NCI-H748 (cell line): ENCODE measurements around the gene PPIG.
"Not testable (repeated sequence)": the region's sequence is repeated elsewhere in the genome, so short reads cannot be mapped to it uniquely, and the experiment has no call there.

Experiments used
- DNase-seq: peaks from one replicate; lab custom pipeline; 2025; ENCODE audit not compliant: unreplicated experiment; lab: John Stamatoyannopoulos, UW

The PPIG gene

DNA sequence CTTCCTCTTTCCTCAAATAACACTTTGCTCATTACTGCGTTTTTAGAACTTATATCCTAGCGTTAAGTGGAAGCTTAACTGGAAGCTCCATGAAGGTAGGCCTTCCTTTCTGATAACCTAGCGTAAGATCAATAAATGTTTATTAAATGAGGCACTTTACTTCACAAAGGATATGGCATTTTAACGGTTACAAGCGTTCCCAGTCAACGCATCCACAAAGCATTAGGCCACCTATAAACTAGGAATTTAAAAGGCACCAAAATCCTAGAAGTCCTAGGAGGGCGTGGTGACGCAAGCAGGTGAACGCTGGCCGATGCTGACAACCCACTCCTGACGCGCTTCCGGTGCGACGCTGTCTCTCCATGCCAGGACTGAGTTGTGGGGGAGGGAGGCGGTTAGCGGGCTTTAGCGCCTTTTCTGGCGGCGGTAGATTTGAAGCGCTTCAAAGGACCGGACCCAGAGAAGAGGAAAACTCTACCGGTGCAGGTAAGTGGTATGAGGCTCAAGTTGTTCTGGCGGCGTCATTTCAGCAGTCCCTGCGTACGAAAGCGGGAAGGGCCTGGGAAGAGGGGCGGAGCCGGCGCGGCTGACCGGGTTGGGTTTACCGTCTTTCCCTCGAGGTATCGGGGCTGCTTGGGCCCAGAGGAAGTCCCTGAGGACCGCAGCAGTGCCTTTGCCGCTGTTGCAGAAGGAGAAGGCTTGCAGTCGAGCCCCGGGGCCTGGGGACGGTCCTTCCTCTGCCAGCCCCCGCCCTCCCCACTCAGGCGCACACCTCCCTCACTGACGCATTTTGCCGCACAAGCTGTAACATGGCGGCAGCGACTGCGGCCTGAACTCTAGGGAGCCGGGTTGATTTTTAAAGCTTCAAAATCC is at the start of gene PPIG:
PPIG (plus strand) TSS at position 347 of the 873 bp plus-strand sequence. CDS start 19,691 bp downstream, outside the sequence.
- peak; percentile 96 for DNase-seq

DNA sequence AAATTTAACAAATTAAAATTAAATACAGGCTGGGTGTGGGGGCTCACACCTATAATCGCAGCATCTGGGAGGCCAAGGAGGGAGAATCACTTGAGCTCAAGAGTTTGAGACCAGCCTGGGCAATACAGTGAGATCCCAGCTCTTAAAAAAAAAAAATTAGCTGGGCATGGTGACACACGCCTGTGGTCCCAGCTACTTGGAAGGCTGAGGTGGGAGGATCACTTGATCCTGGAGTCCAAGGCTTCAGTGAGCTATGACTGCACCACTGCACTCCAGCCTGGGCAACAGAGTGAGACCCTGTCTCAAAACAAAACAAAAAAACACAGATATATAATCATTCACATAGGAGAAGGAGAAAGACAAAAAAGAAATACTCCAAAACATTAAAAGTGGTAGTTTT is 44.7 kb upstream of the PPIG start:
- DNase-seq: not testable (repeated sequence)

DNA sequence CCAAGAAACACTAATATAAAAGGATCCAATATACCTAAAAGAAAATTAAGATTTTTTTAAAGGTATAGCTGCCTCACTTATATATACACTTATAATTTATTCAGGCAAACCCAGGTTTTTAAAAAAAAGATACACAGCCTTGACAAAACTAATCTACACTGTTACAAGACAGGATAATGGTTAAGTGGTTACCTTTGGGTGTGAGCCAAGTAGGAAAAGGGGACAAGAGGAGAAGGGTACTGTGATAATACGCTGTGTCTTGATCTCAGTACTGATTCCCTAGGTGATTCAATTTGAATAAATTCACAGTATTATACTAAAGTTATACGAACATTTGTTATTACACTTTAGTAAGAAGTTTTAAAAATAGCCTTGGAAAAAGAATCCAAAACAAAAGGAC is 44.0 kb upstream of the PPIG start:
- DNase-seq: no peak

DNA sequence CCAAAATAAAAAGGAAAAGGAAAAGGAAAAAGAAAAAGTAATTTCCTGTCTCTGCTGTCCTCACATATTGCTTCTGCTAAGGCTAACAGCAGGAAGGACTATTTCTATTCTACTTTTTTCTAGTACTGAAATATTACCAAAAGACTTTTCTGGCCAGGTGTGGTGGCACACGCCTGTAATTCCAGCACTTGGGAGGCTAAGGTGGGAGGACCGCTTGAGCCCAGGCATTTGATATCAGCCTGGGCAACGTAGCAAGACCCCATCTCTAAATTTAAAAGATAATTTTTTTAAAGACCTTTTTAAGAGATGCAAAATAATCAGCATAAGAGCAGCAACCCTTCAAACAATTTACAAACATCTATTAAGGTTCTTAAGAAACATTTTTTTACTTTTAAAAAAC is 41.7 kb upstream of the PPIG start:
- DNase-seq: no peak

DNA sequence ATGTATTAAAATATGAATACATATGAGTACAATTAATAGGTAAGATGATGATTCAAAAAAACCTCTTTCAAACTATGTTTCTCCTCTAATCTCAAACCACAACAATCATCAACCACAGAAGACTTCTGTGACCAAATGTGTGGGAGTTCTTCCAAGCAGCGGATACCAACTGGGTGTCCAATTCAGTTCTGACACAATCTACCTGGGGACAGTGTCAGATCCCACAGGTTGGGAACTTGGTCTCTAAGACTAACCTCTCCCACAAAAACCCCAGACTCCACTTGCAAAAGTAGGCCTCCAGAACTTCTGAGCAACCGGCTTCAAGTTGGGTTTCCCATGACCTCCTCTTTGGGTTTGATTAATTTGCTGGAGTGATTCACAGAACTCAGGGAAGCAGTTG is 37.4 kb upstream of the PPIG start:
- no peak for DNase-seq

DNA sequence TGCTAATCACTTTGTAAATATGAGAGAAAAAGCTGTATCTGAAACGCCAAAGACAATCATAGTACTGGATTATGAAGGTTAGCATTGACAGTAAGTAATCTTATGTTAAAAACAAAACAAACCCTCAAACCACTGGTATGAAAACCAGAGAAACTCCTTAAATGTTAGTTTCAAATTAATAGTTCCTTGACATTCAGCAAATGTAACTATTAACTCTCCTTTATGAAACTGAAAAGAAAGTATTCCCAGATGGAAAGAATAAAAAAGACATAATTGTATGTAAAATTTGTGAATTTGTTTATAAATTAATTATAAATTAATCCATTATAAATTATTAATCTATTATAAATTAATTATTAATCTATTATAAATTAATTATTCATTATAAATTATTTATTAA is 22.8 kb upstream of the PPIG start:
- DNase-seq: no peak

DNA sequence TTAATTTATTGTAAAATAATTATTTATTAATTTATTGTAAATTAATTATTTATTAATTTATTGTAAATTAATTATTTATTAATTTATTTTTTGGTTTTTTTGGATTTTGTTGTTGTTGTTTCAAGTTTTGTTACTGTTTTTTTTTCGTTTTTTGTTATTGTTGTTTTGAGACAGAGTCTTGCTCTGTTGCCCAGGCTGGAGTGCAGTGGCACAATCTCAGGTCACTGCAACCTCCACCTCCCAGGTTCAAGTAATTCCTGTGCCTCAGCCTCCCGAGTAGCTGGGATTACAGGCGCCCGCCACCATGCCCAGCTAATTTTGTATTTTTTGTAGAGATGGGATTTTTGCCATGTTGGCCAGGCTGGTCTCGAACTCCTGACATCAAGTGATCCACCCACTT is 22.1 kb upstream of the PPIG start:
- not testable (repeated sequence) for DNase-seq

DNA sequence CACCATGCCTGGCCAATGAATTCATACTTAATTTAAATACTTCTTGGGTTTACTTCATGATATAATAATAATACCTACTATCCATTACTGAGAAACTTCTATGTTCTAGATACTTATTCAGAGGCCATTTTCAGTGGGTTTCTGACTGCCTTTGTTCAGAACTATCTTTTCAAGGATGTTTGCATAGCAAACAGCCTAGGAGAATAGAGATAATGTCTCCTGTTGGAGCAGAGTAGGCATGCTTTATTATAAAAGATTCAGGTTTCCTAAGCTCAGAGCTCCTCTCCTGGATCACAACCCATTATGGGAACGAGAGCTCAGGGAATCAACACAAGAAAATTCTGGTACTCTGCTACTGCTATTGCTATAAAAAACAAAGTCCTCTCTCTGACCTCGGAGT is 21.6 kb upstream of the PPIG start:
- peak; percentile 10 for DNase-seq

DNA sequence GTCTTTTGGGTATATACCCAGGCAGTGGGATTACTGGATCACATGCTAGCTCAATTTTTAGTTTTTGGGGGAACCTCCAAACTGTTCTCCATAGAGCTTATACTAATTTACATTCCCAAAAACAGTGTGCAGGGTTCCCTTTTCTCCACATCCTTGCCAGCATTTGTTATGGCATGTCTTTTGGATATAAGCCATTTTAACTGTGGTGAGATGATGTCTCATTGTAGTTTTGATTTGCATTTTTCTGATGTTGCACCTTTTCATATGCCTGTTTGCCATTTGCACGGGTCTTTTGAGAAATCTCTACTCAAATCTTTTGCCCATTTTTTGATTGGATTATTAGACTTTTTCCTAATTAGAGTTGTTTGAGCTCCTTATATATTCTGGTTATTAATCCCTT is 18.5 kb upstream of the PPIG start:
- DNase-seq: no peak

DNA sequence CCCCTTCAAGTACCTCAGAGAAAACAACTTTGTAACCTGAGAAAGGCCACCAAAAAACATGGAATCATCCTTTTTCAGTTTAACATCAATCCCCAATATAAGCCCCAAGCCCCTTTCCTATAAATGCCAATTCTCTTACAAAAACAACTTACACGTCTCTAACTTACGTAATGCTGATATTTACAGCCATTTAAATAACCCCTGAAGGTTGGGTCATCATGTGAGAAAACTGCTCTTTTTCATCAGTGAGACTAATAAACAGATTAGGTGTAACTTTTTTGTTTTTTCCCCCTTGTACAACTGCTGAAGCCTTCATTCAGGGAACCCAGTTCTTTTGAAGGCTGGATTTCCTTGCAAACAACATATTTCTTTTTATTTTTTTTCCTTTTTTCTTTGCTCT is 14.2 kb upstream of the PPIG start:
- DNase-seq: no peak

DNA sequence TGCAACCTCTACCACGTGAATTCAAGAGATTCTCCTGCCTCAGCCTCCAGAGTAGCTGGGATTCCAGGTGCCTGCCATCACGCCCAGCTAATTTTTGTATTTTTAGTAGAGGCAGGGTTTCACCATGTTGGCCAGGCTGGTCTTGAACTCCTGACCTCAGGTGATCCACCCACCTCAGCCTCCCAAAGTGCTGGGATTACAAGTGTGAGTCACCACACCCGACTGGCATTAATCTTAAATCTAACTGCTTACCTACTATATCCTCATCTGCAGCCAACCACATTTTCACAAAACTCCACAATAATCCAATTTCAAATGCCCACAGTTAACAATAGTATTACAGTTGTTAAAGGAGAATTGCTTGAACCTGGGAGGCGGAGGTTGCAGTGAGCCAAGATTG is 13.4 kb upstream of the PPIG start:
- DNase-seq: not testable (repeated sequence)

DNA sequence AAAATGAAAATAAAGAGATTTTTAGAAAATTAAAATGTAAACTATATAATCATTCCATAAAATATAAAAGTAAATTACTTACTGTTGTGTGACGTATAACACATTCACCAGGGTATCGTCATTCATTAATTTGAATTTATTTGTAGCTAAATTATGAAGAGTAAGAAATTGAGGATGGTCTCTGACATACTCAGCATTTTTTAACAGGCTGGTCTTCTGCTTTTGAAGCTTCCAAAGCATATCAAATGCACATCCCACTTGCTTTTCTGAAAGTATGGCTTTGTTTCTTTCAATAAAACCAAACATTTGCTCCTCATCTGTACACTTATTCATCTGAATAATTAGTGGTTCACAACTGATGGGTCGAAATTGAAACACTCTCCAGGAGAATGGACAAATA is 12.6 kb upstream of the PPIG start:
- no peak for DNase-seq

DNA sequence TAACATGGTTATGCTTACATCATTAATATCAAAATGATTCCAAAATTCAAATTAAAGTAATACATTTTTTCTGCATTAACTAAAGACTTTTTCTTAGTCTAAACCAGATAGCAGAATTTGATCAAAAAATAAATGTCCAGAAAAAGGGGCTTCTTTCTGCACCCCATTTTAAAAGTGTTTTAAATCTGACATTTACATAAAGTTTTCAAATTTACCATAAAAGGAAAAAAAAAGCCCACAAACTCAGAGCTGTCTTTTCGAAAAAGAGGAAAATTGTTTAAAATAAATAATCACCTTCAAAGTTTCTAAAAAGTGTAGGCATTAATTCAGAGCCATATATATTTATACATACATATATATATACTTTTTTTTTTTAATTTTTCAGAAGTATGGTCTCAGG is 12.0 kb upstream of the PPIG start:
- no peak for DNase-seq

DNA sequence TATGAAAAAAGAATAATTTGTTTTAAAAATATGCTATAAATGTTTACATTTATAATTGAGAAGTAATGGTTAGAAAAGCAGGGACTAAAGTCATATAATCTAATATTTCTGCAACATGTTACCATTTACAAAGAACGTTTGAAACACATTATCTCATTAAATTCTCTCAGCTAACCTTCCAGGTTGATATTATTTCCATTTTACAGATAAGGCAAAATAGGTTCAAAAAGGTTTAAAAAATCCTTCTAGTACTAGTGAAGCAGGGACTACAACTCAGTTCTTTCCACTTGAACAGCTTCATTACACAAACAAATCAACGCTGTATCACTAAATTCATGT is 11.4 kb upstream of the PPIG start:
- DNase-seq: no peak

DNA sequence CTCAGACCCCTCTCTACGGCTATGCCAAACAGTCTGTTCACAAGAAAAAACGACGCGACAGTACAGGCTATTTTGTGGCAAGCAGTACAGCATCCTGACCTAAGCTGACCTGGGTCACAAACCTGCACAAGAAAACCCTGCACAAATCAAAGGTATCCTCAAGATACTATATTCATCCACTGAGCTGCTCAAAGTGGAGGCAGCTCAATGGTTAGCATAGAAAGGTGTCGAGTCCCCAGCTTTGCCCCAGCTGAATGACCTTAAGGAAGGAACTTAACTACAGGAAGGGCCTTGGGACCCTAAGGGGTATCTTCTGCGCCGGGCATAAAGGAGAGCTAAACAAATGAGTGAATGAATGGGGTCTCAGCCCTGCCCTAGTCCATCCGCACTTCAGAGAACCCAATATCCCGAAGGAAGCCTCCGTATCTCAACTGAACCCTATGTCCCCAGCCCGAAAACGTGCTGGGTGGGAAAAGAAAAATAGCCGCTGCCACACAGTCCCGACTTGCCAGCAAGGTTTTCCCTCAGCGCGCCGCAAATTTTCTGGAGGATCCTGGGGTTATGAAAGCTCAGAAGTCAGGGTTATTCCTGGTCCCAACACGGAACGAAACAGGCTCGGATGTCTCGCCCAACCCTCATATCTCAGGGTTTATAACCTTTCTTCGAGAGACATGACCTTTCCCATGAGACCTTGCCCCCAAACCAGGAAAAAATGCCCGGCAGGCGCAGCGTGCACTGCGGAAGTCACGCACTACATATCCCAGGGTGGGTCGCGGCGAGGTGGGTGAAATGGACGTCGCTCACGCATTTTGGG is 10.8 kb upstream of the PPIG start, which contains the start of gene FASTKD1:
FASTKD1 (minus strand) TSS at position 706 of the 814 bp plus-strand sequence. CDS start 1,836 bp downstream, outside the sequence.
- peak; percentile 95 for DNase-seq

DNA sequence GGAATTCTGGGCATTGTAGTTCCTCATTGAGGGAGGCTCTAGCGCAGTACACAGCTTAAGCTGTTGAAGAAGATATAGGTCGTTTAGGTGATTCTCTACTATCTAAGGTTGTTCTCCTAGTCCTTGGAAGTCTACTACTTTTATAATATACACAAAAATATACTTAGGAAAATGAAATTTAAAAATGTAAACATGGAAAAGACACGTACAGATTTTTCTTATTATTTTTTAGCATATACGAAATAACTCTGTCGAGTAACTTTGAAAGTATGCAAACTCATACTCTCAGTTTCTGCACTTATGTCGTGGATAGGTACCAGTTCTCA is 10.2 kb upstream of the PPIG start:
- DNase-seq: no peak

DNA sequence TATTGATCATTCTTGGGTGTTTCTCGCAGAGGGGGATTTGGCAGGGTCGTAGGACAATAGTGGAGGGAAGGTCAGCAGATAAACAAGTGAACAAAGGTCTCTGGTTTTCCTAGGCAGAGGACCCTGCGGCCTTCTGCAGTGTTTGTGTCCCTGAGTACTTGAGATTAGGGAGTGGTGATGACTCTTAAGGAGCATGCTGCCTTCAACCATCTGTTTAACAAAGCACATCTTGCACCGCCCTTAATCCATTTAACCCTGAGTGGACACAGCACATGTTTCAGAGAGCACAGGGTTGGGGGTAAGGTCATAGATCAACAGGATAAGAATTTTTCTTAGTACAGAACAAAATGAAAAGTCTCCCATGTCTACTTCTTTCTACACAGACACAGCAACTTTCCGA is 9.6 kb upstream of the PPIG start:
- not testable (repeated sequence) for DNase-seq

DNA sequence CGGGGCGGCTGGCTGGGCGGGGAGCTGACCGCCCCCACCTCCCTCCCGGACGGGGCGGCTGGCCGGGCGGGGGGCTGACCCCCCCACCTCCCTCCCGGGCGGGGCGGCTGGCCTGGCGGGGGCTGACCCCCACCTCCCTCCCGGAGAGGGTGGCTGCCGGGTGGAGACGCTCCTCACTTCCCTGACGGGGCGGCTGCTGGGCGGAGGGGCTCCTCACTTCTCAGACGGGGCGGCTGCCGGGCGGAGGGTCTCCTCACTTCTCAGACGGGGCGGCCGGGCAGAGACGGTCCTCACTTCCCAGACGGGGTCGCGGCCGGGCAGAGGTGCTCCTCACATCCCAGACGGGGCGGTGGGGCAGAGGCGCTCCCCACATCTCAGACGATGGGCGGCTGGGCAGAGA is 8.9 kb upstream of the PPIG start:
- DNase-seq: not testable (repeated sequence)

DNA sequence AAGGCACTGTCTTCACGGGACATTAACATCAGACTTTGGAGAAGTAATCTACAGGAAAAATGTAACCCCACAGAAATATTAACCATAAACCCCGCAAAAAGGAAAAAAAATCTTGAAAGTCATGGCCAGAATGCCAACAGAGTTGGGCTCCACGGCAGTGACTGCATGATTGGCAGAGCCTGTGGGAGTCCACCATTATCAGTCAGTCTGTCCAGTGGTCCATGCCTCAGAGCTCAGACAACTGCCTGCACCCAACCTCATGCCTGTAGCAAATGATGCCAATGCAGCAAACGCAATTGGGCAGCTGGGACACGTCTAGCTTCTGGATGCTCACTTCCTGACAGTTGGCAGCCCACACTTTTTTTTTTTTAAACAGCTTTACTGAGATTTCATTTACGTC is 5.1 kb upstream of the PPIG start:
- DNase-seq: peak; percentile 16

DNA sequence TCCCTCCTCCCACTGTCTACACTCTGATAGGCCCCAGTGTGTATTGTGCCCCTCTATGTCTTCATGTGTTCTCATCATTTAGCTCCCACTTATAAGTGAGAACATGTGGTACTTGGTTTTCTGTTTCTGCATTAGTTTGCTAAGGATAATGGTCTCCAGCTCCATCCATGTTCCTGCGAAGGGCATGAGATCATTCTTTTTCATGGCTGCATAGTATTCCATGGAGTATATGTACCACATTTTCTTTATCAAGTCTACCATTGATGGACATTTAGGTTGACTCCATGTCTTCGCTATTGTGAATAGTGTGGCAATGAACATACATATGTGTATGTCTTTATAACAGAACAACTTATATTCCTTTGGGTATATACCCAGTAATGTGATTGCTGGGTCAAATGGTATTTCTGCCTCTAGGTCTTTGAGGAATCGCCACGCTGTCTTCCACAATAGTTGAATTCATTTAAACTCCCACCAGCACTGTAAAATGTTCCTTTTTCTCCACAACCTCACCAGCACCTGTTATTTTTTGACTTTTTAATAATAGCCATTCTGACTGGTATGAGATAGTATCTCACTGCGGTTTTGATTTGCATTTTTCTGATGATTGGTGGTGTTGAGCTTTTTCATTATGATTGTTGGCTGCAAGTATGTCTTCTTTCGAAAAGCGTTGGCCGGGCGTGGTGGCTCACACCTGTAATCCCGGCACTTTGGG is 1.4 kb upstream of the PPIG start:
- not testable (repeated sequence) for DNase-seq

DNA sequence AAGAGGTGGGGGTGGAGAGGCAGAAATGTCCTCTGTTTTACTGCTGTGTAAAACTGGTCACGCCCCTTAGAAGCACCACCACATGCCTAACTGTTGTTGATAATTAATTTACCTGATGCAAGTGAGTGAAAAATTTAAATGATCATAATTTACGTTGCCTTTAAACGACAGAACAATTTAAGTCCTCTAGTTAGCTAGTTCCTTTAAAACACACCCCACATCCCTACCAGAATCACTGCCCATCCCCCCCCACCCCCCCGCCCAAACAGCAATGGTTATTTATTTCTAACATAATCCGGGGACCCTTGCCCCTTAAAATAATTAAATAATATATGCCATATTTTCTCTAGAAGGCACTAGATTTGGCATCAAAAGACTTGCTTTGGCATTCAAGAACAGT is 633 bp upstream of the PPIG start:
- DNase-seq: no peak

DNA sequence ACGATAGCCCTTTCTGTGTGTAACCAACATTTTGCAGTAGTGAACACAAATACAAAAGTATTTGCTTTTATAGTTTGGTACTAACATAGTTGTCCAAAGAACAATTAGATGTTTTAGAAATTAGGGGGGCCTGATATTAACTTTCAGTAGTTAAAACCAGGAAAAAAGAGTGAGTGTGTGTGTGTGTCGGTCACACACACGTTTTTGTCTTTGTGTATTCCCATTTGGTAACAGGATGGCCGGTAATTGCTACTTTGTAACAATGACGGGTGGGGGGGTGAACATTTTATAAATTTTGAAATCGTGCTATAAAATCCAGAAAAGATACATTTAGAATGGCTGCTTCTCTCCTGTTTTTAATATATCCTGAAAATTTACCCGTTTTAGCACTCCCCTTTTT is 1.5 kb downstream of the PPIG start:
- DNase-seq: no peak
